GM19238 (cell line): Measurements from ENCODE around the gene LHFPL5.

Experiments
- DNase-seq: peaks from one replicate; pipeline ENCODE4 v3.0.0; 2011; ENCODE audit warnings: low spot score; ENCODE audit not compliant: insufficient read length

The LHFPL5 gene

GRCh38 chr6:35804996-35805736 is at the start of gene LHFPL5:
Gene LHFPL5, plus strand, starts transcription at chr6:35805352. Its CDS starts 319 bp downstream, at chr6:35805671.
- DNase-seq = peak; percentile 65

- no peak for DNase-seq
These were observed 47.6 kb upstream of the LHFPL5 start for GRCh38 chr6:35757456-35758123.

GRCh38 chr6:35759426-35759825 is 45.7 kb upstream of the LHFPL5 start:
- no peak for DNase-seq

GRCh38 chr6:35765739-35766138 is 39.4 kb upstream of the LHFPL5 start:
- no peak for DNase-seq

GRCh38 chr6:35769211-35769610 is 35.9 kb upstream of the LHFPL5 start:
- DNase-seq = no peak

- no peak for DNase-seq
These were observed 33.9 kb upstream of the LHFPL5 start for GRCh38 chr6:35771343-35771627.

GRCh38 chr6:35774116-35774794 is 30.9 kb upstream of the LHFPL5 start:
- DNase-seq = no peak

- no peak for DNase-seq
These were observed 30.1 kb upstream of the LHFPL5 start for GRCh38 chr6:35775031-35775430.

GRCh38 chr6:35776364-35777215 is 28.6 kb upstream of the LHFPL5 start, which contains the start of gene CLPSL2:
Gene CLPSL2, plus strand, starts transcription at chr6:35776598. Its CDS starts 21 bp downstream, at chr6:35776619.
- no peak for DNase-seq

- DNase-seq = no peak
These were observed 27.6 kb upstream of the LHFPL5 start for GRCh38 chr6:35777356-35778102.

- DNase-seq = no peak
These were observed 26.7 kb upstream of the LHFPL5 start for GRCh38 chr6:35778437-35778836.

GRCh38 chr6:35780719-35781118 is 24.4 kb upstream of the LHFPL5 start, which contains the start of gene CLPSL1:
Gene CLPSL1, plus strand, starts transcription at chr6:35781019. Its CDS starts 92 bp downstream, at chr6:35781111.
- no peak for DNase-seq

- DNase-seq = no peak
These were observed 23.9 kb upstream of the LHFPL5 start for GRCh38 chr6:35781290-35781689.

GRCh38 chr6:35782424-35782823 is 22.7 kb upstream of the LHFPL5 start:
- no peak for DNase-seq

- no peak for DNase-seq
These were observed 21.0 kb upstream of the LHFPL5 start for GRCh38 chr6:35784200-35784599.

- no peak for DNase-seq
These were observed 18.9 kb upstream of the LHFPL5 start for GRCh38 chr6:35786272-35786671.

- DNase-seq = no peak
These were observed 18.3 kb upstream of the LHFPL5 start for GRCh38 chr6:35786810-35787209.

GRCh38 chr6:35787266-35788218 is 17.6 kb upstream of the LHFPL5 start:
- DNase-seq = no peak

- DNase-seq = no peak
These were observed 16.6 kb upstream of the LHFPL5 start for GRCh38 chr6:35788423-35788982.
